ENCODE results near the gene CBLL1.

DNA sequence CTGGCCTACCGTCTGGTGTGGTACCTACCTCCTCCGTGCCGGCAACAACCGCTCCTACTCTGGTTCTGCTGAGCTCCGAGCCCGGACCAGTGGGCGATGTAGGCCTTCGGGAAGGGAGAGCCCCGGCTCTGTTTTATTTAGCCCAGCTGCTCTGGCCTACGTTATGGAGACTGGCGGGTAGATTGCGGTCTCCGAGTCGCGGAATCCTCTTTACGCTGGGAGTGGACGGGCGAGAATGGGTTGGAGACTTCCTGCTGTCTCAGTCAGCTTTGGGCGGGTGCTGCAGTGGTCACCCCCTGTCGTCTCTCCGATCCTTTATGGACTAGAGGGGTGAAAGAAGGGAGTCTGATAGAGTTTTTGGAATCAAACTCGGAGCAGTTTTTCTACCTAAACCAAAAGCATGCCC is 406 bp downstream of the CBLL1 start:
- no peak; the same call in 1 of the 2 replicates for TF ChIP-seq PREB (CRISPR knock-in tag; IDR thresholded peaks at IDR 0.05)
- 0 out of 2 replicates have a peak, but pooled peaks have one; percentile 32 for TF ChIP-seq TAF1 (CRISPR knock-in tag; IDR thresholded peaks at IDR 0.05)
- TF ChIP-seq YEATS4 (CRISPR knock-in tag; IDR thresholded peaks at IDR 0.05; ENCODE audit: borderline replicate concordance) = no peak
- TF ChIP-seq CBX5 (CRISPR knock-in tag; IDR thresholded peaks at IDR 0.05; ENCODE audit: borderline replicate concordance) = no peak
- TF ChIP-seq, protein P1, sequence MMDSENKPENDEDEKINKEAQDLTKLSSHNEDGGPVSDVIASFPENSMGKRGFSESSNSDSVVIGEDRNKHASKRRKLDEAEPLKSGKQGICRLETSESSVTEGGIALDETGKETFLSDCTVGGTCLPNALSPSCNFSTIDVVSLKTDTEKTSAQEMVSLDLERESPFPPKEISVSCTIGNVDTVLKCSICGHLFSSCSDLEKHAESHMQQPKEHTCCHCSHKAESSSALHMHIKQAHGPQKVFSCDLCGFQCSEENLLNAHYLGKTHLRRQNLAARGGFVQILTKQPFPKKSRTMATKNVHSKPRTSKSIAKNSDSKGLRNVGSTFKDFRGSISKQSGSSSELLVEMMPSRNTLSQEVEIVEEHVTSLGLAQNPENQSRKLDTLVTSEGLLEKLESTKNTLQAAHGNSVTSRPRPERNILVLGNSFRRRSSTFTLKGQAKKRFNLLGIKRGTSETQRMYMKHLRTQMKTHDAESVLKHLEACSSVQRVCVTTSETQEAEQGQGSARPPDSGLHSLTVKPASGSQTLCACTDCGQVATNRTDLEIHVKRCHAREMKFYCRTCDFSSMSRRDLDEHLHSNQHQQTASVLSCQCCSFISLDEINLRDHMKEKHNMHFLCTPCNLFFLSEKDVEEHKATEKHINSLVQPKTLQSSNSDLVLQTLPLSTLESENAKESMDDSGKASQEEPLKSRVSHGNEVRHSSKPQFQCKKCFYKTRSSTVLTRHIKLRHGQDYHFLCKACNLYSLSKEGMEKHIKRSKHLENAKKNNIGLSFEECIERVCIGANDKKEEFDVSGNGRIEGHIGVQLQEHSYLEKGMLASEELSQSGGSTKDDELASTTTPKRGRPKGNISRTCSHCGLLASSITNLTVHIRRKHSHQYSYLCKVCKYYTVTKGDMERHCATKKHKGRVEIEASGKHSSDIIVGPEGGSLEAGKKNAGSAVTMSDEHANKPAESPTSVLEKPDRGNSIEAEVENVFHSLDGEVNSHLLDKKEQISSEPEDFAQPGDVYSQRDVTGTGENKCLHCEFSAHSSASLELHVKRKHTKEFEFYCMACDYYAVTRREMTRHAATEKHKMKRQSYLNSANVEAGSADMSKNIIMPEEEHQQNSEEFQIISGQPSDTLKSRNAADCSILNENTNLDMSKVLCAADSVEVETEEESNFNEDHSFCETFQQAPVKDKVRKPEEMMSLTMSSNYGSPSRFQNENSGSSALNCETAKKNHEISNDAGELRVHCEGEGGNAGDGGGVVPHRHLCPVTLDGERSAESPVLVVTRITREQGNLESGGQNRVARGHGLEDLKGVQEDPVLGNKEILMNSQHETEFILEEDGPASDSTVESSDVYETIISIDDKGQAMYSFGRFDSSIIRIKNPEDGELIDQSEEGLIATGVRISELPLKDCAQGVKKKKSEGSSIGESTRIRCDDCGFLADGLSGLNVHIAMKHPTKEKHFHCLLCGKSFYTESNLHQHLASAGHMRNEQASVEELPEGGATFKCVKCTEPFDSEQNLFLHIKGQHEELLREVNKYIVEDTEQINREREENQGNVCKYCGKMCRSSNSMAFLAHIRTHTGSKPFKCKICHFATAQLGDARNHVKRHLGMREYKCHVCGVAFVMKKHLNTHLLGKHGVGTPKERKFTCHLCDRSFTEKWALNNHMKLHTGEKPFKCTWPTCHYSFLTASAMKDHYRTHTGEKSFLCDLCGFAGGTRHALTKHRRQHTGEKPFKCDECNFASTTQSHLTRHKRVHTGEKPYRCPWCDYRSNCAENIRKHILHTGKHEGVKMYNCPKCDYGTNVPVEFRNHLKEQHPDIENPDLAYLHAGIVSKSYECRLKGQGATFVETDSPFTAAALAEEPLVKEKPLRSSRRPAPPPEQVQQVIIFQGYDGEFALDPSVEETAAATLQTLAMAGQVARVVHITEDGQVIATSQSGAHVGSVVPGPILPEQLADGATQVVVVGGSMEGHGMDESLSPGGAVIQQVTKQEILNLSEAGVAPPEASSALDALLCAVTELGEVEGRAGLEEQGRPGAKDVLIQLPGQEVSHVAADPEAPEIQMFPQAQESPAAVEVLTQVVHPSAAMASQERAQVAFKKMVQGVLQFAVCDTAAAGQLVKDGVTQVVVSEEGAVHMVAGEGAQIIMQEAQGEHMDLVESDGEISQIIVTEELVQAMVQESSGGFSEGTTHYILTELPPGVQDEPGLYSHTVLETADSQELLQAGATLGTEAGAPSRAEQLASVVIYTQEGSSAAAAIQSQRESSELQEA (CRISPR knock-in tag; IDR thresholded peaks at IDR 0.05; ENCODE audit: not compliant biosample characterization) = no peak
- no peak for TF ChIP-seq EZH2 (conservative IDR thresholded peaks at IDR 0.05; ENCODE audit: low read depth, low read length)
- TF ChIP-seq CHD2 (IDR thresholded peaks at IDR 0.05; ENCODE audit: low read depth, low read length) = no peak
- TF ChIP-seq MIER3 (CRISPR knock-in tag; IDR thresholded peaks at IDR 0.05; ENCODE audit: borderline replicate concordance) = no peak
- no peak for TF ChIP-seq CTCF (CRISPR knock-in tag; IDR thresholded peaks at IDR 0.05)
- TF ChIP-seq SMC3 (IDR thresholded peaks at IDR 0.05; ENCODE audit: low read length) = no peak
- no peak for TF ChIP-seq NFE2L2 (IDR thresholded peaks at IDR 0.05; ENCODE audit: low read length)
- no peak for TF ChIP-seq POLR2A (IDR thresholded peaks at IDR 0.05; ENCODE audit: insufficient read depth in 1 of 2, low read depth in 2 of 2, low read length in 2 of 2)
- TF ChIP-seq, protein P2, sequence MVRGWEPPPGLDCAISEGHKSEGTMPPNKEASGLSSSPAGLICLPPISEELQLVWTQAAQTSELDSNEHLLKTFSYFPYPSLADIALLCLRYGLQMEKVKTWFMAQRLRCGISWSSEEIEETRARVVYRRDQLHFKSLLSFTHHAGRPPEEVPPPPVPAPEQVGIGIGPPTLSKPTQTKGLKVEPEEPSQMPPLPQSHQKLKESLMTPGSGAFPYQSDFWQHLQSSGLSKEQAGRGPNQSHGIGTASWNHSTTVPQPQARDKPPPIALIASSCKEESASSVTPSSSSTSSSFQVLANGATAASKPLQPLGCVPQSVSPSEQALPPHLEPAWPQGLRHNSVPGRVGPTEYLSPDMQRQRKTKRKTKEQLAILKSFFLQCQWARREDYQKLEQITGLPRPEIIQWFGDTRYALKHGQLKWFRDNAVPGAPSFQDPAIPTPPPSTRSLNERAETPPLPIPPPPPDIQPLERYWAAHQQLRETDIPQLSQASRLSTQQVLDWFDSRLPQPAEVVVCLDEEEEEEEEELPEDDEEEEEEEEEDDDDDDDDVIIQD (CRISPR knock-in tag; IDR thresholded peaks at IDR 0.05; ENCODE audit: low read depth) = no peak
- TF ChIP-seq, protein P3, sequence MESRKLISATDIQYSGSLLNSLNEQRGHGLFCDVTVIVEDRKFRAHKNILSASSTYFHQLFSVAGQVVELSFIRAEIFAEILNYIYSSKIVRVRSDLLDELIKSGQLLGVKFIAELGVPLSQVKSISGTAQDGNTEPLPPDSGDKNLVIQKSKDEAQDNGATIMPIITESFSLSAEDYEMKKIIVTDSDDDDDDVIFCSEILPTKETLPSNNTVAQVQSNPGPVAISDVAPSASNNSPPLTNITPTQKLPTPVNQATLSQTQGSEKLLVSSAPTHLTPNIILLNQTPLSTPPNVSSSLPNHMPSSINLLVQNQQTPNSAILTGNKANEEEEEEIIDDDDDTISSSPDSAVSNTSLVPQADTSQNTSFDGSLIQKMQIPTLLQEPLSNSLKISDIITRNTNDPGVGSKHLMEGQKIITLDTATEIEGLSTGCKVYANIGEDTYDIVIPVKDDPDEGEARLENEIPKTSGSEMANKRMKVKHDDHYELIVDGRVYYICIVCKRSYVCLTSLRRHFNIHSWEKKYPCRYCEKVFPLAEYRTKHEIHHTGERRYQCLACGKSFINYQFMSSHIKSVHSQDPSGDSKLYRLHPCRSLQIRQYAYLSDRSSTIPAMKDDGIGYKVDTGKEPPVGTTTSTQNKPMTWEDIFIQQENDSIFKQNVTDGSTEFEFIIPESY (CRISPR knock-in tag; IDR thresholded peaks at IDR 0.05) = no peak

All from HepG2 (cell line).